GM21576 (cell line): ENCODE measurements around the gene EML4.
"Not testable (repeated sequence)": the region's sequence is repeated elsewhere in the genome, so short reads cannot be mapped to it uniquely, and the experiment has no call there.

Experiments
- ATAC-seq: cut with Tn5 transposase; IDR thresholded peaks from one replicate; pipeline ENCODE4 v1.9.1; 2021; ENCODE audit warnings: mild to moderate bottlenecking, moderate library complexity; ENCODE audit not compliant: unreplicated experiment

Gene EML4, protein sequence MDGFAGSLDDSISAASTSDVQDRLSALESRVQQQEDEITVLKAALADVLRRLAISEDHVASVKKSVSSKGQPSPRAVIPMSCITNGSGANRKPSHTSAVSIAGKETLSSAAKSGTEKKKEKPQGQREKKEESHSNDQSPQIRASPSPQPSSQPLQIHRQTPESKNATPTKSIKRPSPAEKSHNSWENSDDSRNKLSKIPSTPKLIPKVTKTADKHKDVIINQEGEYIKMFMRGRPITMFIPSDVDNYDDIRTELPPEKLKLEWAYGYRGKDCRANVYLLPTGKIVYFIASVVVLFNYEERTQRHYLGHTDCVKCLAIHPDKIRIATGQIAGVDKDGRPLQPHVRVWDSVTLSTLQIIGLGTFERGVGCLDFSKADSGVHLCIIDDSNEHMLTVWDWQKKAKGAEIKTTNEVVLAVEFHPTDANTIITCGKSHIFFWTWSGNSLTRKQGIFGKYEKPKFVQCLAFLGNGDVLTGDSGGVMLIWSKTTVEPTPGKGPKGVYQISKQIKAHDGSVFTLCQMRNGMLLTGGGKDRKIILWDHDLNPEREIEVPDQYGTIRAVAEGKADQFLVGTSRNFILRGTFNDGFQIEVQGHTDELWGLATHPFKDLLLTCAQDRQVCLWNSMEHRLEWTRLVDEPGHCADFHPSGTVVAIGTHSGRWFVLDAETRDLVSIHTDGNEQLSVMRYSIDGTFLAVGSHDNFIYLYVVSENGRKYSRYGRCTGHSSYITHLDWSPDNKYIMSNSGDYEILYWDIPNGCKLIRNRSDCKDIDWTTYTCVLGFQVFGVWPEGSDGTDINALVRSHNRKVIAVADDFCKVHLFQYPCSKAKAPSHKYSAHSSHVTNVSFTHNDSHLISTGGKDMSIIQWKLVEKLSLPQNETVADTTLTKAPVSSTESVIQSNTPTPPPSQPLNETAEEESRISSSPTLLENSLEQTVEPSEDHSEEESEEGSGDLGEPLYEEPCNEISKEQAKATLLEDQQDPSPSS

GRCh38 chr2:42169100-42169873 is at the start of gene EML4:
Gene EML4, plus strand, starts transcription at chr2:42169353. Its CDS starts 259 bp downstream, at chr2:42169612.
- peak; percentile 67 for ATAC-seq

- no peak for ATAC-seq
Observed at GRCh38 chr2:42123426-42123825, 45.7 kb upstream of the EML4 start.

DNA sequence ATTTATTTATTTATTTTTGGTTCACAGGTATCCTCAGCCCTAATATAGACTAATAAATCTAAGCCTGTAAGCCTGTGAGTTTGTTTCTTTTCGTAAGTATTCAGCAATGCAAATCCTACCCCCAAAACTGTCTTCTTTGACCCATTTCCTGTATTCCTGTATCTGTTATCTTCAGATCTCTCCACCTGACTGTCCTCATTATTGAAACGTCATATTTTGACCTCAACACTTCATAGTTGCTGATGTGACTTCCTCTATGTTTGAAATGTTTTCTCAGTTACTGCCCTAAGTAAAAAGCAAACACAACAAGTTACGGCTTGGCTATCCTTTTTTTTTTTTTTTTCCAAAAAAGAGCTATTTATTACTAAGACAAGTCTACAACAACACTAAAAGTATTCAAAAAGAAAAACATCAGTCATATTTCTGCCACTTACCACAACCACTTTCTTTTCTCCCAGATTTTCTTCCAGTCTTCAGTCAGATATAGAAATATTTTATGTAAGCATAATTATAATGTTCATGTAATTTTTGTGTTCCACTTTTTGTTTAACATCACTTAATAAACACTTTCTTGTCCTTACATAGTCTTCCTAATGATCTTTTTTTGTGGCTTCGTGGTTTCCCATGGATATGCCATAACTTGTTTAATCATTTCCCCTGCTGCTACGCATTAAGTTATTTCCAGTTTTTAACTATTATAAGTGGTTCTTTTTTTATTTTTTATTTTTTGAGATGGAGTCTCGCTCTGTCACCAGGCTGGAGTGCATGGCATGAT is 45.0 kb upstream of the EML4 start:
- ATAC-seq = peak; percentile 44

GRCh38 chr2:42125841-42126594 is 43.1 kb upstream of the EML4 start:
- no peak for ATAC-seq

GRCh38 chr2:42126873-42127272 is 42.3 kb upstream of the EML4 start:
- ATAC-seq = not testable (repeated sequence)

- ATAC-seq = peak; percentile 62
Observed at GRCh38 chr2:42127425-42128424, 41.4 kb upstream of the EML4 start.

GRCh38 chr2:42128721-42129486 is 40.2 kb upstream of the EML4 start:
- ATAC-seq = no peak

- no peak for ATAC-seq
Observed at GRCh38 chr2:42129487-42129852, 39.7 kb upstream of the EML4 start.

- ATAC-seq = no peak
Observed at GRCh38 chr2:42129947-42130346, 39.2 kb upstream of the EML4 start.

DNA sequence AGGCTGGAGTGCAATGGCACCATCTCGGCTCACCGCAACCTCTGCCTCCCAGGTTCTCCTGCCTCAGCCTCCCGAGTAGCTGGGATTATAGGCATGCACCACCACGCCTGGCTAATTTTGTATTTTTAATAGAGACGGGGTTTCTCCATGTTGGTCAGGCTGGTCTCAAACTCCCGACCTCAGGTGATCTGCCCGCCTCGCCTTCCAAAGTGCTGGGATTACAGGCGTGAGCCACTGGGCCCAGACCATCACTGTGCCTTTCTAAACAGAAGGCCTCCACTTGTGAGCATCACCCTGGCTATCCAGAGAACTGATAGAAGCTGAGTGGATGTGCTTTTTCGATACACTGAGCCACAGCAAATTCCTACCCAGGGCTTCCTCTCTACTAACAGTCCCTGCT is 38.3 kb upstream of the EML4 start:
- ATAC-seq = not testable (repeated sequence)

- peak; percentile 1 for ATAC-seq
Observed at GRCh38 chr2:42132191-42132965, 36.8 kb upstream of the EML4 start.

GRCh38 chr2:42132966-42133641 is 36.0 kb upstream of the EML4 start:
- ATAC-seq = peak; percentile 78

GRCh38 chr2:42133771-42134195 is 35.4 kb upstream of the EML4 start:
- no peak for ATAC-seq

DNA sequence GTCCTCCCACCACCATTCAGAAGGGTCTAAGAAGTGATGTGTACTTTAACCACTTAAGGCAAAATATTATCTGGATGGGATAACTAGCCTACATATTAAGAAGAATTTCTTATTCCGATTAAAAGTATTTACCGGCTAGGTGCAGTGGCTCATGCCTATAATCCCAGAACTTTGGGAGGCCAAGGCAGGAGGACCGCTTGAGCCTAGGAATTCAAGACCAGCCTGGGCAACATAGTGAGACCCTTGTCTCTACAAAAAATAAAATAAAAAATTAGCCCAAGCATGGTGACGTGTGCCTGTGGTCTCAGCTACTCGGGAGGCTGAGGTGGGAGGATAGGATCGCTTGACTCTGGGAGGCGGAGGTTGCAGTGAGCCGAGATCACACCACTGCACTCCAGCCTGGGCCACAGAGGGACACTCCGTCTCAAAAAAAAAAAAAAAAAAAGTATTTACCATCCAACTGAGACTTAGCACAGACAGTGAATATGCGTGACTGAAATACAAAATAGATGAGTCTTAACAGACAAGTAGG is 34.7 kb upstream of the EML4 start:
- ATAC-seq = not testable (repeated sequence)

DNA sequence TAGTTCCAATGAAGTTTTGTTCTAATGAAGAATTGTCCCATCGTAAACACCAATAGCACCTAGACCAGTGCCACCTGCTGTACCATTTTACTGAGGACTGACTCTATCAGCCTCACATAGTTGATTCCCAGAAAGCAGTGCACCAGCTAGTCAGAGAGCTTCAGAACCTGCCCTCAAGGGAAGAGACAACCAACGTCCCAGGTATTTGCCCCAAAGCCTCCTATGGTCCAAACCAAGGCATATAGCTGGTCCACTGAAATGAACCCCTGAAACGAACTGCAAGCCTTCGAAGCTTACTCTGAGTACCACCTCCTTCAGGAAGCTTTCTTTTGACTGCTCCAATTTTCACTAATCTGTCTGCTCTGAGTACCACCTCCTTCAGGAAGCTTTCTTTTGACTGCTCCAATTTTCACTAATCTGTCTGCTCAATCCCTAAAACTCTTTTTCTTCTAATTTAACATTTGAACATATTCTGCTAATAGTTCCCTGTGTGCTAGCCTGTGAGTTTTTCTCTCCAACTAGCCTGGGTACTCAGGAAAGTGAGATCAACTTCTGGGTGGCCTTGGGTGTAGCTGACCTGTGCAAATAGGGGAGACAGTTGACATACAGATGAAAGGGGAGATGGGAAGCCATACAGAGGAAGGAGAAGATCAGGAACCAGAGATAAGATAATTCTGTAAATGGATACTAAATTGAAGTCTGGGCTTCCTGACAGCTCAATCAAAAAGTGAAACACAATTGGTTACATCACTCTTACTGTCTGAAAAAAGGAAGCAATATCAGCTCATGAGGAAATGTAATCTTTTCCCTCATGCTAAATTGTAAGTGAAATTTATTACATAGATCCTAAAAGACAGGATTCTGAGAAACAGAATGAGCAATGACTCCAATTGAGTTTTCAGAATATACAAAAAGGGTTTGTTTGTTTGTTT is 33.5 kb upstream of the EML4 start:
- peak; percentile 30 for ATAC-seq
